Measurements from ENCODE around the gene PTGES3L. TPM values are rescaled to one million over a fixed set of nuclear protein-coding genes. Genes with fewer than 3 reads are reported as not detected.

PTGES3L gene
- polyA plus RNA-seq, 1 donor from 2014 or later, result 7.8 TPM

- Histone ChIP-seq H3K9ac (ENCODE audit: low read length) (peak overlapping the region; percentile 95), H2AFZ (ENCODE audit: low read depth, low read length) (no peak overlapping the region), H3F3A (ENCODE audit: insufficient read depth, low read length, poor library complexity, severe bottlenecking) (no peaks in the 10 kb centered on the region), H3K9me2 (ENCODE audit: insufficient read depth, low read length) (no peaks in the 10 kb centered on the region), H4K20me1 (ENCODE audit: insufficient read depth) (no peaks in the 10 kb centered on the region), H3K4me2 (ENCODE audit: low read length) (peak overlapping the region; percentile 93), H3K9me3 (ENCODE audit: low read length) (no peaks in the 10 kb centered on the region), H3K36me3 (ENCODE audit: insufficient read depth, low read length) (no peaks in the 10 kb centered on the region), H3K79me2 (replicated peaks; ENCODE audit: insufficient read depth, low read length) (peaks cover 27% of the 10 kb centered on the region), H3K4me3 (ENCODE audit: low read length) (peak overlapping the region; percentile 99), H3K27me3 (ENCODE audit: insufficient read depth, low read depth, low read length) (no peaks in the 10 kb centered on the region), H3K27ac (ENCODE audit: low read length) (no peak overlapping the region)
- TF ChIP-seq RAD21 (conservative IDR thresholded peaks at IDR 0.05) (no peak), EP300 (conservative IDR thresholded peaks at IDR 0.05; ENCODE audit: poor library complexity, severe bottlenecking) (no peak), CTCF (IDR thresholded peaks at IDR 0.05; ENCODE audit: poor library complexity, severe bottlenecking) (no peak), REST (IDR thresholded peaks at IDR 0.05; ENCODE audit: borderline replicate concordance) (no peak), SMC3 (conservative IDR thresholded peaks at IDR 0.05; ENCODE audit: poor library complexity) (no peak), POLR2AphosphoS5 (IDR thresholded peaks at IDR 0.05) (no peak), TAF1 (IDR thresholded peaks at IDR 0.05; ENCODE audit: low read depth) (no peak), MXI1 (conservative IDR thresholded peaks at IDR 0.05; ENCODE audit: poor library complexity, severe bottlenecking) (no peak), EZH2 (IDR thresholded peaks at IDR 0.05; ENCODE audit: borderline replicate concordance, insufficient read depth, low read length, poor library complexity, severe bottlenecking) (no peak)
Measured at GRCh38 chr17:42982266-42982665, 2.4 kb upstream of the PTGES3L start.

- no peaks in the 10 kb centered on the region for H3K36me3 ChIP-seq (ENCODE audit: insufficient read depth, low read length)
- H3K79me2 ChIP-seq (replicated peaks; ENCODE audit: insufficient read depth, low read length), result peaks cover 27% of the 10 kb centered on the region
- H3K27ac ChIP-seq (ENCODE audit: low read length), result peak overlapping the region; percentile 90
- no peaks in the 10 kb centered on the region for H3F3A ChIP-seq (ENCODE audit: insufficient read depth, low read length, poor library complexity, severe bottlenecking)
- peak overlapping the region; percentile 93 for H3K4me2 ChIP-seq (ENCODE audit: low read length)
- no peaks in the 10 kb centered on the region for H3K9me2 ChIP-seq (ENCODE audit: insufficient read depth, low read length)
- no peaks in the 10 kb centered on the region for H3K9me3 ChIP-seq (ENCODE audit: low read length)
- no peak for TF ChIP-seq EZH2 (IDR thresholded peaks at IDR 0.05; ENCODE audit: borderline replicate concordance, insufficient read depth, low read length, poor library complexity, severe bottlenecking)
- peak; percentile 77 for TF ChIP-seq MXI1 (conservative IDR thresholded peaks at IDR 0.05; ENCODE audit: poor library complexity, severe bottlenecking)
- TF ChIP-seq REST (IDR thresholded peaks at IDR 0.05; ENCODE audit: borderline replicate concordance), result no peak
- TF ChIP-seq RAD21 (conservative IDR thresholded peaks at IDR 0.05), result no peak
- TF ChIP-seq POLR2AphosphoS5 (IDR thresholded peaks at IDR 0.05), result peak; percentile 73
- no peak for TF ChIP-seq TAF1 (IDR thresholded peaks at IDR 0.05; ENCODE audit: low read depth)
- peak; percentile 61 for TF ChIP-seq CTCF (IDR thresholded peaks at IDR 0.05; ENCODE audit: poor library complexity, severe bottlenecking)
- TF ChIP-seq EP300 (conservative IDR thresholded peaks at IDR 0.05; ENCODE audit: poor library complexity, severe bottlenecking), result no peak
- peak; percentile 33 for TF ChIP-seq SMC3 (conservative IDR thresholded peaks at IDR 0.05; ENCODE audit: poor library complexity)
- no peaks in the 10 kb centered on the region for H3K27me3 ChIP-seq (ENCODE audit: insufficient read depth, low read depth, low read length)
- H2AFZ ChIP-seq (ENCODE audit: low read depth, low read length), result peak overlapping the region; percentile 48
- H3K9ac ChIP-seq (ENCODE audit: low read length), result peak overlapping the region; percentile 95
- no peaks in the 10 kb centered on the region for H4K20me1 ChIP-seq (ENCODE audit: insufficient read depth)
- H3K4me3 ChIP-seq (ENCODE audit: low read length), result peak overlapping the region; percentile 99
Measured at GRCh38 chr17:42980766-42981397, 1.0 kb upstream of the PTGES3L start.

All from neural cell (in vitro differentiated cells).